GM23338 (cell line): ENCODE measurements around the gene ITGB7. TPM values are rescaled to one million over a fixed set of nuclear protein-coding genes. Genes with fewer than 3 reads are reported as not detected.

ENCODE experiments used
- ATAC-seq: fragments of 200-7000 bp; cut with Tn5 transposase; 3 replicates; pipeline ENCODE4 v1.9.1; 2020
- DNase-seq: peaks from one replicate; pipeline ENCODE4 v3.0.0-alpha.2; 2015; ENCODE audit warnings: low spot score
- H2AFZ ChIP-seq: fragments of 200-600 bp; sonication (generic); 2 replicates; pipeline ENCODE4 v1.8.0; 2016; ENCODE audit warnings: antibody characterized with exemption, mild to moderate bottlenecking, moderate library complexity
- H3F3A ChIP-seq: fragments of 200-600 bp; sonication (generic); replicated peaks from 2 replicates; pipeline ENCODE4 v1.8.0; 2017; ENCODE audit warnings: antibody characterized with exemption, mixed run types, low read depth
- H3K27ac ChIP-seq: fragments of 200-600 bp; sonication (generic); 2 replicates; pipeline ENCODE4 v1.6.1; 2016; ENCODE audit warnings: low read depth
- H3K27me3 ChIP-seq: fragments of 200-600 bp; sonication (generic); 2 replicates; pipeline ENCODE4 v1.8.0; 2016; ENCODE audit warnings: mild to moderate bottlenecking, mixed run types, moderate library complexity; ENCODE audit not compliant: insufficient read depth
- H3K36me3 ChIP-seq: fragments of 200-600 bp; sonication (generic); 2 replicates; pipeline ENCODE4 v1.8.0; 2016; ENCODE audit warnings: mild to moderate bottlenecking; ENCODE audit not compliant: insufficient read depth
- H3K4me1 ChIP-seq: fragments of 200-600 bp; sonication (generic); 2 replicates; pipeline ENCODE4 v1.8.0; 2016; ENCODE audit warnings: mild to moderate bottlenecking, moderate library complexity; ENCODE audit not compliant: insufficient read depth
- H3K4me2 ChIP-seq: fragments of 200-600 bp; sonication (generic); 2 replicates; pipeline ENCODE4 v1.7.1; 2017; ENCODE audit warnings: mixed run types
- H3K4me3 ChIP-seq: fragments of 200-600 bp; sonication (generic); 2 replicates; pipeline ENCODE4 v1.6.1; 2016; ENCODE audit warnings: mixed run types
- H3K79me2 ChIP-seq: fragments of 200-600 bp; sonication (generic); replicated peaks from 2 replicates; pipeline ENCODE4 v1.8.0; 2017; ENCODE audit warnings: mild to moderate bottlenecking; ENCODE audit not compliant: insufficient read depth
- H3K9me2 ChIP-seq: fragments of 200-600 bp; sonication (generic); 2 replicates; pipeline ENCODE4 v1.8.0; 2017; ENCODE audit not compliant: insufficient read depth
- H4K20me1 ChIP-seq: fragments of 200-600 bp; sonication (generic); replicated peaks from 2 replicates; pipeline ENCODE4 v1.8.0; 2017; ENCODE audit warnings: mild to moderate bottlenecking; ENCODE audit not compliant: insufficient read depth
- H3K27ac Mint-ChIP-seq: 2 replicates; pipeline ENCODE4 v1.8.0; 2020; ENCODE audit warnings: inconsistent platforms, mild to moderate bottlenecking, moderate library complexity, mixed read lengths
- H3K27me3 Mint-ChIP-seq: 3 replicates; pipeline ENCODE4 v1.8.0; 2022; ENCODE audit warnings: low read depth, mild to moderate bottlenecking, moderate library complexity, mixed read lengths, inconsistent platforms; ENCODE audit not compliant: insufficient read depth, poor library complexity
- H3K36me3 Mint-ChIP-seq: 3 replicates; pipeline ENCODE4 v1.8.0; 2021; ENCODE audit warnings: low read depth, mild to moderate bottlenecking, inconsistent platforms, moderate library complexity, mixed read lengths
- H3K4me1 Mint-ChIP-seq: 3 replicates; pipeline ENCODE4 v1.8.0; 2020; ENCODE audit warnings: mild to moderate bottlenecking, inconsistent platforms, mixed read lengths
- H3K4me3 Mint-ChIP-seq: 3 replicates; pipeline ENCODE4 v1.8.0; 2021; ENCODE audit warnings: moderate library complexity, mild to moderate bottlenecking, inconsistent platforms, mixed read lengths
- H3K9me3 Mint-ChIP-seq: 3 replicates; pipeline ENCODE4 v1.8.0; 2020; ENCODE audit warnings: moderate library complexity, mild to moderate bottlenecking, inconsistent platforms, mixed read lengths
- ETS1 ChIP-seq: IDR thresholded peaks from 2 replicates; pipeline ENCODE4 v1.6.1; 2016; ENCODE audit warnings: antibody characterized with exemption
- EZH2phosphoT487 ChIP-seq: fragments of 200-600 bp; sonication (generic); IDR thresholded peaks from one replicate; pipeline ENCODE4 v1.8.1; 2018; ENCODE audit warnings: antibody characterized with exemption; ENCODE audit not compliant: unreplicated experiment
- JUNB ChIP-seq: IDR thresholded peaks from one replicate; pipeline ENCODE4 v1.6.1; 2016; ENCODE audit warnings: antibody characterized with exemption; ENCODE audit not compliant: unreplicated experiment
- NANOG ChIP-seq: IDR thresholded peaks from 2 replicates; pipeline ENCODE4 v1.6.1; 2016; ENCODE audit warnings: antibody characterized with exemption, borderline replicate concordance
- POLR2AphosphoS5 ChIP-seq: IDR thresholded peaks from 2 replicates; pipeline ENCODE4 v1.6.1; 2016; ENCODE audit warnings: antibody characterized with exemption, low read depth
- REST ChIP-seq: IDR thresholded peaks from one replicate; pipeline ENCODE4 v1.6.1; 2018; ENCODE audit warnings: antibody characterized with exemption; ENCODE audit not compliant: unreplicated experiment
- ZNF114 ChIP-seq: fragments of 250-450 bp; sonication (Bioruptor Pico); IDR thresholded peaks from 2 replicates; pipeline ENCODE4 v1.5.0; 2020; ENCODE audit warnings: mild to moderate bottlenecking, moderate library complexity
- polyA plus RNA-seq: library from polyadenylated mRNA; unstranded; fragments of >200 nt; fragmentation: Nextera tagmentation; extraction: Ambion mirVana; gene quantifications from 2 replicates; pipeline ENCODE4 v1.2.1, GENCODE V29; 2016
- total RNA-seq: library from RNA; depleted of rRNA; stranded (reverse); fragments of >200 nt; shearing (Covaris generic); gene quantifications from 2 replicates; pipeline ENCODE4 v1.2.3, GENCODE V29; 2014

The ITGB7 gene
- total and polyA plus RNA-seq, 2 experiments from 2014 or later = 0.32 TPM; not detected in 1

GRCh38 chr12:53217051-53217930, 10.2 kb upstream of the ITGB7 start:
- H4K20me1 ChIP-seq = peaks cover 8% of the 10 kb centered on the region
- TF ChIP-seq POLR2AphosphoS5 (peak; percentile 55; the same call in 1 of the 2 replicates), NANOG (no peak), ZNF114 (CRISPR knock-in tag) (no peak), ETS1 (peak; percentile 39; the same call in 1 of the 2 replicates)
- H3K9me3 Mint-ChIP-seq = peaks cover 4% of the 10 kb centered on the region; the same call in 1 of the 3 replicates
- peaks cover 47% of the 10 kb centered on the region for H3F3A ChIP-seq
- H3K4me3 ChIP-seq = peak overlapping the region; percentile 95
- no peaks in the 10 kb centered on the region for H3K9me2 ChIP-seq
- H3K27me3 ChIP-seq = peaks cover 12% of the 10 kb centered on the region
- H3K4me2 ChIP-seq = peak overlapping the region; percentile 91
- H3K36me3 ChIP-seq = peaks cover 9% of the 10 kb centered on the region
- H3K27ac ChIP-seq = peak overlapping the region; percentile 91
- ATAC-seq (peak; percentile 25), DNase-seq (peak; percentile 96)
- peaks cover 69% of the 10 kb centered on the region for H3K4me1 Mint-ChIP-seq
- H3K79me2 ChIP-seq = peaks cover 36% of the 10 kb centered on the region
- H3K36me3 Mint-ChIP-seq = peaks cover 37% of the 10 kb centered on the region
- H3K27me3 Mint-ChIP-seq = peaks cover 27% of the 10 kb centered on the region
- H3K4me1 ChIP-seq = peaks cover 54% of the 10 kb centered on the region
- peak overlapping the region; percentile 94 for H3K4me3 Mint-ChIP-seq
- H2AFZ ChIP-seq = no peak overlapping the region
- peak overlapping the region; percentile 89 for H3K27ac Mint-ChIP-seq

- Histone ChIP-seq H2AFZ (no peak overlapping the region), H3K4me1 (peaks cover 50% of the 10 kb centered on the region), H3K9me2 (no peaks in the 10 kb centered on the region), H3K36me3 (peaks cover 20% of the 10 kb centered on the region), H3K4me2 (peak overlapping the region; percentile 91), H3K27ac (no peak overlapping the region), H3K79me2 (peaks cover 36% of the 10 kb centered on the region), H3K4me3 (peak overlapping the region; percentile 95; the same call in 1 of the 2 replicates), H3K27me3 (peaks cover 12% of the 10 kb centered on the region), H4K20me1 (peaks cover 13% of the 10 kb centered on the region), H3F3A (peaks cover 40% of the 10 kb centered on the region)
- no peak for ATAC-seq
- Mint-ChIP-seq H3K27me3 (peaks cover 26% of the 10 kb centered on the region), H3K4me1 (peaks cover 64% of the 10 kb centered on the region), H3K36me3 (peaks cover 53% of the 10 kb centered on the region), H3K27ac (peak overlapping the region; percentile 89), H3K4me3 (peak overlapping the region; percentile 94; the same call in 2 of the 3 replicates), H3K9me3 (peaks cover 4% of the 10 kb centered on the region; the same call in 1 of the 3 replicates)
- no peak for DNase-seq
- TF ChIP-seq JUNB = no peak
- TF ChIP-seq POLR2AphosphoS5 = 0 out of 2 replicates have a peak, but pooled peaks have one; percentile 19
Measured at GRCh38 chr12:53215497-53215896, 8.4 kb upstream of the ITGB7 start.

GRCh38 chr12:53214687-53215455, 7.8 kb upstream of the ITGB7 start:
- Histone ChIP-seq H3F3A (peaks cover 37% of the 10 kb centered on the region), H4K20me1 (peaks cover 13% of the 10 kb centered on the region), H3K9me2 (no peaks in the 10 kb centered on the region), H3K27me3 (peaks cover 11% of the 10 kb centered on the region), H2AFZ (no peak overlapping the region), H3K4me1 (peaks cover 50% of the 10 kb centered on the region), H3K27ac (peak overlapping the region; percentile 76), H3K4me3 (peak overlapping the region; percentile 40), H3K4me2 (peak overlapping the region; percentile 91), H3K79me2 (peaks cover 35% of the 10 kb centered on the region), H3K36me3 (peaks cover 20% of the 10 kb centered on the region)
- DNase-seq = peak; percentile 60
- H3K4me3 Mint-ChIP-seq = peak overlapping the region; percentile 94; the same call in 2 of the 3 replicates
- peaks cover 26% of the 10 kb centered on the region for H3K27me3 Mint-ChIP-seq
- TF ChIP-seq ETS1 (peak; percentile 89), EZH2phosphoT487 (no peak), NANOG (no peak), POLR2AphosphoS5 (peak; percentile 57; the same call in 1 of the 2 replicates), REST (no peak)
- H3K36me3 Mint-ChIP-seq = peaks cover 57% of the 10 kb centered on the region
- H3K9me3 Mint-ChIP-seq = peaks cover 4% of the 10 kb centered on the region; the same call in 1 of the 3 replicates
- ATAC-seq = no peak
- H3K4me1 Mint-ChIP-seq = peaks cover 64% of the 10 kb centered on the region
- no peak overlapping the region for H3K27ac Mint-ChIP-seq
